IPS-15b (cell line): ENCODE measurements around the gene KRTAP10-11.
A peak's percentile ranks its signal among the peaks of the same experiment; 100 is the strongest.
"Not testable (repeated sequence)": the region's sequence is repeated elsewhere in the genome, so short reads cannot be mapped to it uniquely, and the experiment has no call there.

ENCODE experiments used
- H3K27me3 ChIP-seq: one replicate; pipeline ENCODE4 v1.6.1; 2013; ENCODE audit warnings: low read length; ENCODE audit not compliant: control insufficient read depth, insufficient read depth
- H3K36me3 ChIP-seq: one replicate; pipeline ENCODE4 v1.6.1; 2013; ENCODE audit warnings: low read length; ENCODE audit not compliant: control insufficient read depth, insufficient read depth
- H3K4me1 ChIP-seq: one replicate; pipeline ENCODE4 v1.6.1; 2013; ENCODE audit warnings: mild to moderate bottlenecking, low read length; ENCODE audit not compliant: control insufficient read depth, insufficient read depth
- H3K4me3 ChIP-seq: one replicate; pipeline ENCODE4 v1.5.1; 2013; ENCODE audit warnings: low read depth, low read length
- H3K9ac ChIP-seq: one replicate; pipeline ENCODE4 v1.6.1; 2013; ENCODE audit warnings: low read depth, mild to moderate bottlenecking, low read length
- H3K9me3 ChIP-seq: one replicate; pipeline ENCODE4 v1.6.1; 2013; ENCODE audit warnings: mild to moderate bottlenecking, low read length; ENCODE audit not compliant: control insufficient read depth, insufficient read depth

KRTAP10-11 gene, protein sequence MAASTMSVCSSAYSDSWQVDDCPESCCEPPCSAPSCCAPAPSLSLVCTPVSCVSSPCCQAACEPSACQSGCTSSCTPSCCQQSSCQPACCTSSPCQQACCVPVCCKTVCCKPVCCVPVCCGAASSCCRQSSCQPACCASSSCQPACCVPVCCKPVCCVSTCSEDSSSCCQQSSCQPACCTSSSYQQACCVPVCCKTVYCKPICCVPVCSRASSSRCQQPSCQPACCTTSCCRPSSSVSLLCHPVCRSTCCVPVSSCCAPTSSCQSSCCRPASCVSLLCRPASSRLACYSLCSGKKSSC

DNA sequence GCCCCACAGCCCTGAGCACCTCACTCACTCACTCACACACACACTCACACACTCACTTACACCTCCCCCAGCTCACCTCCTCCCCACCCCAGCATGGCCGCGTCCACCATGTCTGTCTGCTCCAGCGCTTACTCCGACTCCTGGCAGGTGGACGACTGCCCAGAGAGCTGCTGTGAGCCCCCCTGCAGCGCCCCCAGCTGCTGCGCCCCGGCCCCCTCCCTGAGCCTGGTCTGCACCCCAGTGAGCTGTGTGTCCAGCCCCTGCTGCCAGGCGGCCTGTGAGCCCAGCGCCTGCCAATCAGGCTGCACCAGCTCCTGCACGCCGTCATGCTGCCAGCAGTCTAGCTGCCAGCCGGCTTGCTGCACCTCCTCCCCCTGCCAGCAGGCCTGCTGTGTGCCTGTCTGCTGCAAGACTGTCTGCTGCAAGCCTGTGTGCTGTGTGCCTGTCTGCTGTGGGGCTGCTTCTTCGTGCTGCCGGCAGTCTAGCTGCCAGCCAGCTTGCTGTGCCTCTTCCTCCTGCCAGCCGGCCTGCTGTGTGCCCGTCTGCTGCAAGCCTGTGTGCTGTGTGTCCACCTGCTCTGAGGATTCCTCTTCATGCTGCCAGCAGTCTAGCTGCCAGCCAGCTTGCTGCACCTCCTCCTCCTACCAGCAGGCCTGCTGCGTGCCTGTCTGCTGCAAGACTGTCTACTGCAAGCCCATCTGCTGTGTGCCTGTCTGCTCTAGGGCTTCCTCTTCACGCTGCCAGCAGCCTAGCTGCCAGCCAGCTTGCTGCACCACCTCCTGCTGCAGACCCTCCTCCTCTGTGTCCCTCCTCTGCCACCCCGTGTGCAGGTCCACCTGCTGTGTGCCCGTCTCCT lies at the start of gene KRTAP10-11:
KRTAP10-11 (plus strand) TSS at position 49 of the 856 bp plus-strand sequence; CDS start at position 94, 45 bp downstream.
- not testable (repeated sequence) for H3K27me3 ChIP-seq, H3K4me3 ChIP-seq, H3K36me3 ChIP-seq, H3K9me3 ChIP-seq, H3K4me1 ChIP-seq
- peak within 1 kb of the TSS; percentile 2 for H3K9ac ChIP-seq

DNA sequence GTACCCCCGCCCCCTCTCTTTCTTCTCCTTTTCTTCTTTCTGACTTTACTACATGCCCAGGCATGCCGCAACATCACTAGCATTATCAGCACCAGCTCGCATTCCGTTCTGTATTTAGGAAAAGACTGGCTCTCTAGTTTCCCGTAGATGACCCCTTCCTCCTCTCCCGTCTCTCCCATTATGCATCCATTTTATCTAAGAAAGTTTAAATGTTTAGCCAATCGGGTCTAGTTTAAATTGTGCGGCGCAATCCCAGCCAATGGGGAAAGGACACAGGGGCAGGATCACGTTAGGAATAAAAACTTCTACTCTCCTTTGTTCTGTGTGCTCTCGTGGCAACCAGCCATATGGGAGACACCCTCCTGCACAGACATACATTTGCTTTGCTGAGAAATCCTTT lies 48.2 kb upstream of the KRTAP10-11 start:
- no peak overlapping the region for H3K4me3 ChIP-seq
- no peaks in the 10 kb centered on the region for H3K9me3 ChIP-seq
- no peaks in the 10 kb centered on the region for H3K36me3 ChIP-seq
- peaks cover 6% of the 10 kb centered on the region for H3K4me1 ChIP-seq
- H3K9ac ChIP-seq: no peak overlapping the region
- no peaks in the 10 kb centered on the region for H3K27me3 ChIP-seq

DNA sequence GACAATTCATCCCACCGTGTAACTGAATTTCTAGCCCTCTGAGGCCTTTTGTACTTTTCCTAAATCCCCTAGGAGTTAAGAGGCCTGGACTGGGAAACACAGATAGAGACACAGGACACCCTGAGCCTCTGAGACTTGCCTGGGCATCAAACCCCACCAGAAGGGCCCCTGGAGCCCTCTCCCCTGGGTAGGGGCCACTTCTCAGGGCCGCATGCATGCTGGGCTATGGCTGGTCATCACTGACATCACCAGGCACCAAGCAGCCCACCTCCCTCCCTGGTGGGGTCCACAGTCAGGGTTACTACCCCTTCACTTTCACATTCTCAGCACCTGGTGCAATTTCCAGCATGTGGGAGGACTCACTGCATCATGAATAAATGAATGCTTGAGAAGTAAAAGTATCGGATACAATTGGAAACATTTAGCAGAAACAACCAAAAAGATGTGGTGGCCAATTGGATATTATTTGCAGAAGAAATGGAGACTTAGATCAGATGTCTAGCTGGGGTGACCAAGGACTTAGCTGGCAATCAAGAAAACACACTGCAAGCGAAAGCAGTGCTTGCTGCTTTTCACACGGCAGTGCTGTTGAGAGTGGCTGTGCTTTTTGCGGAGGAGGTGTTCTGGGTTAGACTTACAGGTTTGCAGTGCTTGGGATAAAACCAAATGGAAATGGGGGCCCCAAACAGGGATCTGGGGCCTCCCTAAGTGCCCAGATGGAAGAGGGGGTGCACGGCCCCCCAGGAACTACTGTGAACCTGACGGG lies 46.8 kb upstream of the KRTAP10-11 start:
- peaks cover 3% of the 10 kb centered on the region for H3K4me1 ChIP-seq
- H3K27me3 ChIP-seq: no peaks in the 10 kb centered on the region
- H3K9ac ChIP-seq: no peak overlapping the region
- no peaks in the 10 kb centered on the region for H3K36me3 ChIP-seq
- no peak overlapping the region for H3K4me3 ChIP-seq
- no peaks in the 10 kb centered on the region for H3K9me3 ChIP-seq

DNA sequence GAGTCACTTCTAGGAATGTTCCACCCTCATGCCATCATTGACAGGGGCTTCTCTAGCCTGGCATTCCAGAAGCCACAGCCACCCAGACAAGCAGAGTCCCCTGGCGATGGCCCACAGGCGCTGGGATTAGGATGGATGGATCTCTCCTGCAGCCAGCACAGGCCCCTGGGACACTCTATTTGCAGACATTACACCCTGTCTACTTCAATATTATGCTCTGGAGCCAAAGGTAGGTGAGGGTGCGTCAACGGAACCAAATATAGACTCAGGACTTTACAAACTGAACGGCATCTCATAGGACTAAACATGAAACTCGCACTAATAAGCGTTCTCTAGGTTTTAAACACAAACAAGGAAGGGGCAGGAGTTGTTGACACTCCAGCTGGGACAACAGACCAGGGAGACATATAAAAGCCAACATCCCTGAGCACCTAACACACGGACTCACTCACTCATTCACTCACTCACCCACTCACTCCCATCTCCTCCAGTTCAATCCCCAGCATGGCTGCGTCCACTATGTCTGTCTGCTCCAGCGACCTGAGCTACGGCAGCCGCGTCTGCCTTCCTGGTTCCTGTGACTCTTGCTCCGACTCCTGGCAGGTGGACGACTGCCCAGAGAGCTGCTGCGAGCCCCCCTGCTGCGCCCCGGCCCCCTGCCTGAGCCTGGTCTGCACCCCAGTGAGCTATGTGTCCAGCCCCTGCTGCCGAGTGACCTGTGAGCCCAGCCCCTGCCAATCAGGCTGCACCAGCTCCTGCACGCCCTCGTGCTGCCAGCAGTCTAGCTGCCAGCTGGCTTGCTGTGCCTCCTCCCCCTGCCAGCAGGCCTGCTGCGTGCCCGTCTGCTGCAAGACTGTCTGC lies 45.9 kb upstream of the KRTAP10-11 start, which contains the start of gene KRTAP10-7:
KRTAP10-7 (plus strand) TSS at position 480 of the 861 bp plus-strand sequence; CDS start at position 505, 25 bp downstream.
- H3K27me3 ChIP-seq, H3K9me3 ChIP-seq, H3K9ac ChIP-seq, H3K36me3 ChIP-seq, H3K4me3 ChIP-seq, H3K4me1 ChIP-seq: not testable (repeated sequence)

DNA sequence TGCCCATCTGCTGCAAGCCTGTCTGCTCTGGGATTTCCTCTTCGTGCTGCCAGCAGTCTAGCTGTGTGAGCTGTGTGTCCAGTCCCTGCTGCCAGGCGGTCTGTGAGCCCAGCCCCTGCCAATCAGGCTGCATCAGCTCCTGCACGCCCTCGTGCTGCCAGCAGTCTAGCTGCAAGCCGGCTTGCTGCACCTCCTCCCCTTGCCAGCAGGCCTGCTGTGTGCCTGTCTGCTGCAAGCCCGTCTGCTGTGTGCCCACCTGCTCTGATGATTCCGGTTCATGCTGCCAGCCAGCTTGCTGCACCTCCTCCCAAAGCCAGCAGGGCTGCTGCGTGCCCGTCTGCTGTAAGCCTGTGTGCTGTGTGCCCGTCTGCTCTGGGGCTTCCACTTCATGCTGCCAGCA lies 45.1 kb upstream of the KRTAP10-11 start:
- H3K36me3 ChIP-seq, H3K27me3 ChIP-seq, H3K4me1 ChIP-seq, H3K4me3 ChIP-seq, H3K9me3 ChIP-seq, H3K9ac ChIP-seq: not testable (repeated sequence)

DNA sequence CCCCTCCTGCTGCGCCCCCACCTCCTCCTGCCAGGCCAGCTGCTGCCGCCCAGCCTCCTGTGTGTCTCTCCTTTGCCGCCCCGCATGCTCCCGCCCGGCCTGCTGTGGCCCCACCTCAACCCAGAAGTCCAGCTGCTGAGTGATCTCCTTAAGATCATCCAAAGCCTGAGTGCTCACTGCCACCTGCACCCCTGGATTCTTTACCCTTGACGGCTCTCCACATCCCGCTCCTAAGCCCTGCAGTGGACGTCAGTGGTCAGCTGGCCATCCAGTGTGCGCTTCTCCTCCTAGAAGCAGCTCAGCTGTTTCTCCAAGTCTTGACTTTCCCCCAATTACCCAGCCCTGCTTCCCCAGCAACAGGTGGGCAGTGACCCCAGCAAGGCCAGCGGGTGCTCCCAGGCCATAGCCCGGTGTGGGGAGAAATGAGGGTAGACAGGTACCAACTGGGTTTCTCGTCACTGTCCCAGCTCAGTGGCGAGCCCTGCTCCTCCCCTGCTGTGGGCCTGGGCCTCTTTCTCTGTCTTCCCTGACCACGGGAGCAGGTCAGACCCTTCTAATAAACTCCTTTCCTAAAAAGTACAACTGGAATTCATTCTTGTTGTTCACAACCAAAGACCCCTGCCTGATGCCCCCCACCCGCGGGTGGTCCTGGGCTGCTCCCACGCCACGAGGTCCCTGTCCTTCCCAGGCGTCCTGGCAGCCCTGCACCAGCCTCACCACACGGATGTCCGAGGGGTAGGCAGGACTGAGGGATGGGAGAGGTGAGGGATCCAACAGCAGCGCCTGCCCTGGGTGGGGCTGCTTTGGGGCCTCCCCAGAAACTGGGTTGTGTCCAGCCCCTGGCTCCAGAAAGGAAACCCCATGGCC lies 44.4 kb upstream of the KRTAP10-11 start:
- H3K27me3 ChIP-seq: no peaks in the 10 kb centered on the region
- H3K4me3 ChIP-seq: no peak overlapping the region
- H3K9ac ChIP-seq: no peak overlapping the region
- no peaks in the 10 kb centered on the region for H3K36me3 ChIP-seq
- no peaks in the 10 kb centered on the region for H3K9me3 ChIP-seq
- peaks cover 3% of the 10 kb centered on the region for H3K4me1 ChIP-seq

DNA sequence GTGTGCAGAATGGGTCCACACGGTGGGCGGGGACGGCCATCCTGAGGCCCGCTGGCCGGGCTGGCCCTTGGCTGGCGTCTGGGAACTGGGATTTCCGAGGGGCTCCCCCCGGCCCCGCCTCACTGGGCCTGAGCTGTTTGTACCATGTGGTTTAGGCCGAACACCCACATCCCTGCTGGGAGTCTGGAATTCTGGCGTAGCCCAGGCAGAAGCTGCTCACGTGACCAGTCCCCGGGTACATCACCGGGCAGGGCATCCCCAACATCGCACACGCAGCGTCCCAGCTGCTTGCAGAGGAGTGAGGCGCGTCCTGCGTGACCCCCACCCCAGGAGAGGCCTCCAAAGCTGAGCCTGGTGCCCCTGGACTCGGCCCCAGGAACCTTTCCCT lies 43.8 kb upstream of the KRTAP10-11 start:
- Histone ChIP-seq H3K9ac (no peak overlapping the region), H3K4me1 (peaks cover 3% of the 10 kb centered on the region), H3K36me3 (no peaks in the 10 kb centered on the region), H3K27me3 (no peaks in the 10 kb centered on the region), H3K9me3 (no peaks in the 10 kb centered on the region), H3K4me3 (no peak overlapping the region)

DNA sequence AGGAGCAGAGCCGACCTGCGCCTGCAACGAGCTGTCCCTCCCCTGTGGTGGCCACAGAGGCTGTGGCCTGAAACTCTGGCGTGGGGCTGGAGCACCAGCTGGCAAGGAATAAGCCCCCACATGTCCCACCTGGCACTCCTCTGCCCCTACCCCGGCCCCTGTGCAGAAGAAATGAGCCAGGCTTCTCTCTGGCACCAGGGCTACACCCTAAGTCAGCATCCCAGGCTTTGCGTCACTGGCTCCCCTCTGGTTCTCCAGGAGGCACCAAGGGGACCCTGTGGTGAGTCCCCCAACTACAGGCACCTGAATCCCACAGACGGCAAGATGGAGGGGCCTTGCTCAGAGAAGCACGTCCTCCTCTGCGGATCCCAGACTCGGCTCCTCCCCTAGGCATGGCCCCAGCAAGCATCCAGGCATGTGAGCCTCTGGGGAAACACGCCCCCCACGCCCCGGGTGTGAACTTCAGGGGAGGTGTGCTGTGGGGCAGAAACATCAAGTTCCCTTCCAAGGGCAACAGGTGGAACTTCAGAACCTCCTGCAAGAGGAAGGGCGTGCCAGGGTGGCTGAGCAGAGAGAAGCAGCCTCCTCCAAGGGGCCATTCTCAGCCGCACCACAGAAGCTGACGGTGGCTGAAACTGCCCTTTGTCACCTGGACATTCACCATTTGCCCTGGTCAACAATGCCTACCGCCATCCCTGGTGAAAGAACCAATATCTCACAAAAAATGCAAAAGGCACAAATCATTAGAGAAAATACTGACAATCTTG lies 42.9 kb upstream of the KRTAP10-11 start:
- no peaks in the 10 kb centered on the region for H3K27me3 ChIP-seq
- H3K4me1 ChIP-seq: peaks cover 1% of the 10 kb centered on the region
- no peak overlapping the region for H3K9ac ChIP-seq
- H3K9me3 ChIP-seq: no peaks in the 10 kb centered on the region
- H3K36me3 ChIP-seq: no peaks in the 10 kb centered on the region
- H3K4me3 ChIP-seq: no peak overlapping the region

DNA sequence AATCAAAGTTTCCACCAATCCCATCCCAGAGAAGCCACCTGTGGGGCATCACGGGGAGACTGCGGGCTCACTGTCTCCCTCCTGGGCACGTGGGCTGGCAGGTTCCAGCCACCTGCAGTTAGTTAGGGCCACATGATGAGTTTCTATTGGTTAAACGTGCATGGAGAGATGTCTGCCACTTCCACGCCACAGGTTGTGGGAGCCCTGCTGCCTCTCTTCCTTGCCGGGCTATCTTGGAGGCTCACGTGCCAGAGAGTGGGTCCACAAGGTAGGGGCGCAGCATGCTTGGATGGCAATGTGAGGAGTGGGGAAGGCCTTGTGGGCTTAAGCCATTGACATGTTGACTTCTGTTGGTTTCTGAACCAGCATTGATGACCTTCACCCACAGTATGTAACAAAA lies 42.3 kb upstream of the KRTAP10-11 start:
- Histone ChIP-seq H3K27me3 (no peaks in the 10 kb centered on the region), H3K4me1 (no peaks in the 10 kb centered on the region), H3K9ac (no peak overlapping the region), H3K4me3 (no peak overlapping the region), H3K9me3 (no peaks in the 10 kb centered on the region), H3K36me3 (no peaks in the 10 kb centered on the region)

DNA sequence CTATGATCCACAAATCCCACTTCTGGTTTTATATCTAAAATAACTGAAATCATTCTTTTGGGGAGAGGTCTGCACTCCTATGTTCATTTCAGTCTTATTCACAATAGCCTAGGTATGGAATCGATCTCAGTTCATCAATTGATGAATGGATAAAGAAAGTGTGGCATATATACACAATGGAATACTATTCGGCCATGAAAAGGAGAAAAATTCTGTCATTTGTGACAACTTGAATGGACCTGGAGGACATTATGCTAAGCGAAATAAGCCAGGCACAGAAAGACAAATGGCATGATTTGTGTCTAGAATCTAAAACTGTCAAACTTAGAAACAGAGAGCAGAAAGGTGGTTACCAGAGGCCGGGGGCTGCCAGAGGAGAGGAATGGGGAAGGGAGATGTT lies 39.7 kb upstream of the KRTAP10-11 start:
- peaks cover 5% of the 10 kb centered on the region for H3K9me3 ChIP-seq
- no peak overlapping the region for H3K9ac ChIP-seq
- H3K27me3 ChIP-seq: no peaks in the 10 kb centered on the region
- no peaks in the 10 kb centered on the region for H3K36me3 ChIP-seq
- H3K4me1 ChIP-seq: no peaks in the 10 kb centered on the region
- H3K4me3 ChIP-seq: no peak overlapping the region
